HG03460 (cell line): ENCODE data around the gene SV2B.
"Not testable (repeated sequence)": the region's sequence is repeated elsewhere in the genome, so short reads cannot be mapped to it uniquely, and the experiment has no call there.

Source experiments
- ATAC-seq: cut with Tn5 transposase; IDR thresholded peaks from one replicate; pipeline ENCODE4 v1.9.1; 2021; ENCODE audit not compliant: unreplicated experiment

The SV2B gene, protein sequence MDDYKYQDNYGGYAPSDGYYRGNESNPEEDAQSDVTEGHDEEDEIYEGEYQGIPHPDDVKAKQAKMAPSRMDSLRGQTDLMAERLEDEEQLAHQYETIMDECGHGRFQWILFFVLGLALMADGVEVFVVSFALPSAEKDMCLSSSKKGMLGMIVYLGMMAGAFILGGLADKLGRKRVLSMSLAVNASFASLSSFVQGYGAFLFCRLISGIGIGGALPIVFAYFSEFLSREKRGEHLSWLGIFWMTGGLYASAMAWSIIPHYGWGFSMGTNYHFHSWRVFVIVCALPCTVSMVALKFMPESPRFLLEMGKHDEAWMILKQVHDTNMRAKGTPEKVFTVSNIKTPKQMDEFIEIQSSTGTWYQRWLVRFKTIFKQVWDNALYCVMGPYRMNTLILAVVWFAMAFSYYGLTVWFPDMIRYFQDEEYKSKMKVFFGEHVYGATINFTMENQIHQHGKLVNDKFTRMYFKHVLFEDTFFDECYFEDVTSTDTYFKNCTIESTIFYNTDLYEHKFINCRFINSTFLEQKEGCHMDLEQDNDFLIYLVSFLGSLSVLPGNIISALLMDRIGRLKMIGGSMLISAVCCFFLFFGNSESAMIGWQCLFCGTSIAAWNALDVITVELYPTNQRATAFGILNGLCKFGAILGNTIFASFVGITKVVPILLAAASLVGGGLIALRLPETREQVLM

GRCh38 chr15:91099995-91100813, at the start of gene SV2B:
Gene SV2B, plus strand, starts transcription at chr15:91100257. Its CDS starts 126,007 bp downstream, at chr15:91226264.
- ATAC-seq, result no peak

GRCh38 chr15:91051248-91051647, 48.8 kb upstream of the SV2B start:
- no peak for ATAC-seq

GRCh38 chr15:91054816-91055215, 45.2 kb upstream of the SV2B start:
- ATAC-seq, result no peak

DNA sequence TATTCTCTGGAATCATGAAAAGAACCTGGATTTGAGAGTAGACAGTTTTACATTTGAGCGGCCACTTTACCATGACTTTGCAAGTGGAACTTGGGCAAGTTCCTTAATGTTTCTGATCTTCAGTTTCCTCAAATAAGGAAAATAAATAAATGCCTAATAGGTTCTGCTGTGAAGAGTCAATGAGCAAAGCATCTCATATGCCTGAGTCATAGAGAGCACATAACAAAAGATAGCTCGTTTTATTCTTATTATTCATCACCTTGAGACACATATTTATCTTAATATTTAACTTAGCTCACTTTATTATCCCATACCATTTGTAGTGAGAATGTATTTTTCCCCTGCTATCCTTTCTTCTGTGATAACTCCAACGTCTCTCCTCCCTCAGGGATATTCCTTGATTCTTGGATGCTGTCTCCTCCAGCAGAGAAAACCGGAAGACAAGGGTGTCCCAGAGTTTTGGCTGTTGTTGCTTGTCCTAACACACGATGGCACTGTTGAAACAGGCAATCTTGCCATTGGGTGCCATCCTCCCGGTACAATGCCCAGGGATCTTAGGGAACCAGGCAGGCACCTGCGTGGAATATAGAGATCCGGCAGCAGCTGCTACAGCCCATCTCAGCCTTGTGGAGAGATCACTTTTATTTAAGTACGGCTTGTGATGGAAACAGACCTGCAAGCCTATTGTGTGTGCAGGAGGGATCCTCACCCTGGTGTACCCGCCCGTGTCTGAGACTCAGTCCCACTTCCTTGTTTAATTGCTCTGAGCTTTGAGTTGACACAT, 44.3 kb upstream of the SV2B start:
- ATAC-seq, result no peak

DNA sequence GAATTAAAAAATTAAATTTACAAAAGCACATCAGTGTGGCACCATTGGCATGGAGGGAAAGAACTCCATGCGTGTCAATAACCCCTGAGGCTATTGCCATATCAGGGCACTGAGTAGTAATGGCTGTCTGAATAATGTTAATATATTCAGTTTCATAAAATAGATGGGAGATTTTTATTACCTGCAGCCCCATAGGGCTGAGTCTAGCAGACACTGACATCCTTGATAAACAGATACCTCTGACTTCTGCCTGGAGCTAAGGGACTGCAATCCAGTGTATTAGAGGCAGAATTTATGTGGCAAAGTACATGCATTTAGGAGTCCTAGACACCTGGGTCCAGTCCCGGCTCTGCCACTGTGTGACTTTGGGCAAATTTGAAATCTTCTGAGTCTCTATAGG, 38.8 kb upstream of the SV2B start:
- no peak for ATAC-seq

GRCh38 chr15:91061997-91062396, 38.1 kb upstream of the SV2B start:
- no peak for ATAC-seq

DNA sequence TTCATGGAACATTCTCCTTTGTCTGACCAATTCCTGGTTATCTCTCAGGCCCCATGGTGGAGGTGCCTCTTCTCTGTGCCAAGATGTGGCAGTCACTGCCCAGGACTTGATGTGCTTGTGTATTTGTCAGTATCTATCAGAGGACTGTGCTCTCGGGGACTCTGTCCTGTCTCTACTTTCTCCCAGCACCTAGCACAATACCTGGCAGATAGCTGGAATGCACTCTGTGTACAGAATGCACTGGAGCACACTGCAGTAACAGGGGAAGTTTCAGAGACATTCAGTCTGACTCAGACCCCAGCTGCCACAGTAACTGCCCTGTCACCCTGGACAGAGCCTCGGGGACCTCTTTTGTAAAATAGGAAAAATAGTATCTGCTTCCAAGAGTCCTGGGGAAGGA, 34.6 kb upstream of the SV2B start:
- ATAC-seq, result no peak

DNA sequence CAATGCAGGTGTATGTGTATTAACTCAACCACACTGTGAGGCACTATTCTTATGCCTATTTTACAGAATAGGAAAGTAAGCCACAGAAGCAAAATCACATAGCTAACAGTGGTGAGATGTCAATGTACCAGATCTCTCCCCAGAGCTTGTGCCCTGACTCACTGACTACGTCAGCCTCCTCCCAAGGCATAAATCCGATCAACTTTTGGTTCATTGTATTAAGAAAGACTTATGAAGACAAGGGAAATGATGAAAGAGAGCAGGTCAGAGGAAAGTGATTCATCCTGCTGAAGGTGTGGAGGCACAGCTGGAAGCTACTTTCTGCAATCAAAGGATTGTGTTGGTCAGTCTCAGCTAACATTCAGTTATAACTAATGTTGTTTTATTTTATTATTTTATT, 33.0 kb upstream of the SV2B start:
- ATAC-seq, result no peak

- ATAC-seq, result no peak
These were observed 31.6 kb upstream of the SV2B start for GRCh38 chr15:91068436-91068835.

- ATAC-seq, result no peak
These were observed 31.1 kb upstream of the SV2B start for GRCh38 chr15:91068966-91069365.

DNA sequence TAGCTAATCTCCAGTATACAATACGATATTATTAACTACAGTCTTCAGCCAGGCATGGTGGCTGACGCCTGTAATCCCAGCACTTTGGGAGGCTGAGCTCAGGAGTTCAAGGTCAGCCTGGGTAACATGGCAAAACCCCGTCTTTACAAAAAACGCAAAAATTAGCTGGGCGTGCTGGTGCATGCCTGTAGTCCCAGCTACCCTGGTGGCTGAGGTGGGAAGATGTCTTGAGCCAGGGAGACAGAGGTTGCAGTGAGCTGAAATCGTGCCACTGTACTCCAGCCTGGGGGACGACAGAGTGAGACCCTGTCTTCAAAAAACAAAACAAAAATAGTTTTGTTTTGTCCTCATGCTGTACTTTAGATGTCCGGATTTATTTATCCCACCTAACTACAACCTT, 29.2 kb upstream of the SV2B start:
- ATAC-seq, result no peak

- ATAC-seq, result no peak
These were observed 27.9 kb upstream of the SV2B start for GRCh38 chr15:91072161-91072560.

DNA sequence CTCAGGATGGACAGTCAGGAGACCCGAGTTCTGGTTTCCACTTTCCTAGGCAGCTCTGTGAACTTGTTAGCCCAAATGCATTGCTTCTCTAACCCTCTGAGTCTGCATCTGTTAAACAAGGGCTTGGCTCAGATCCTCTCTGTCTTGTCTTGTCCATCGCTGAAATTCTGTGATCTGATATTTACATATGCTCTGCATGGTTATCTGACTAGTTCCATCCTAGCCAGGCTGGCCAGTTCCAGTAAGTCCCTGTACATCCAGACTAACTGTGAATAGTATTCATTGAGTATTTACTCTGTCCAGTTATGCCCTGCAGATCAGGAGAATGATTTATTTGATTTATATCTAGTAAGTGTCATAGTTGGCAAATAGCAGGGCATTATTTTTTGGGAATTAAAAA, 27.0 kb upstream of the SV2B start:
- ATAC-seq, result no peak

DNA sequence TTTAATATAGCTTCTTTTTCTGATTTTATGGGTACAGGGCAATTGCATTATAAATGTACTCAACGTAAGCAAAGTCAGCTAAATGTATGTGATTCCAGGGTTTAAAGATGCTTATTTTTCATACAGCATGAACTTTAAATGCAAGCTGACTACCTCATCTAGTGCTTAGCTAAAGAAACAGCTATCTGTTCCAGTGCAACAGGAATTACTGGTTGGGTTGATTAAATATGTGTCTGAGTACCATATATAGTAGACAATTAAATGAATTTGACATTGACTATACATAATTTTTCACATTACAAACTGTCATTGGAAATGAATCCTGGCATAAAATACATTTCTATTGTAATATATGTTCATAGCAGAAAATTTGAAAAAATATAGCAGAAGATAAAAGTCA, 26.3 kb upstream of the SV2B start:
- ATAC-seq, result no peak

- no peak for ATAC-seq
These were observed 24.3 kb upstream of the SV2B start for GRCh38 chr15:91075739-91076138.

DNA sequence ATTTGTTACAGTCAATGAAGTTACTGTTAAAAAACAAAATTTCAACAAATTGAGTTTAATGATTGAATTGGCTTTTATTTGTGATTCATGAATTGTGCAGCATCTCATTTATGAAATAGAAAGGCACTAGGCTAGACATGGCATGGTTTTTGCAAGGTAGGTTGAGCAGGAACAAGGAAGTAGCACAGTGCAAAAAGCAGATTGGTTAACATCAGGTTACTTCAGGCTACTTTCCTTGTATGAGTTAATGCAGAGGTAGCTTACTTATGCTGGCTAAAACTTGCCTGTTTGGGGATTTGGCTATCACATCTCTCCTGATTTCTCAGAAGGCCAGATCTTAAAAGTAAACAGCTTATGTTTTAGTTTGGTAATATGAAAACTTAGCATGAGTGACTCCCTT, 23.0 kb upstream of the SV2B start:
- no peak for ATAC-seq

GRCh38 chr15:91093866-91094265, 6.2 kb upstream of the SV2B start:
- not testable (repeated sequence) for ATAC-seq

- no peak for ATAC-seq
These were observed 1.6 kb upstream of the SV2B start for GRCh38 chr15:91098451-91098850.

GRCh38 chr15:91099616-91099994, 452 bp upstream of the SV2B start:
- no peak for ATAC-seq

DNA sequence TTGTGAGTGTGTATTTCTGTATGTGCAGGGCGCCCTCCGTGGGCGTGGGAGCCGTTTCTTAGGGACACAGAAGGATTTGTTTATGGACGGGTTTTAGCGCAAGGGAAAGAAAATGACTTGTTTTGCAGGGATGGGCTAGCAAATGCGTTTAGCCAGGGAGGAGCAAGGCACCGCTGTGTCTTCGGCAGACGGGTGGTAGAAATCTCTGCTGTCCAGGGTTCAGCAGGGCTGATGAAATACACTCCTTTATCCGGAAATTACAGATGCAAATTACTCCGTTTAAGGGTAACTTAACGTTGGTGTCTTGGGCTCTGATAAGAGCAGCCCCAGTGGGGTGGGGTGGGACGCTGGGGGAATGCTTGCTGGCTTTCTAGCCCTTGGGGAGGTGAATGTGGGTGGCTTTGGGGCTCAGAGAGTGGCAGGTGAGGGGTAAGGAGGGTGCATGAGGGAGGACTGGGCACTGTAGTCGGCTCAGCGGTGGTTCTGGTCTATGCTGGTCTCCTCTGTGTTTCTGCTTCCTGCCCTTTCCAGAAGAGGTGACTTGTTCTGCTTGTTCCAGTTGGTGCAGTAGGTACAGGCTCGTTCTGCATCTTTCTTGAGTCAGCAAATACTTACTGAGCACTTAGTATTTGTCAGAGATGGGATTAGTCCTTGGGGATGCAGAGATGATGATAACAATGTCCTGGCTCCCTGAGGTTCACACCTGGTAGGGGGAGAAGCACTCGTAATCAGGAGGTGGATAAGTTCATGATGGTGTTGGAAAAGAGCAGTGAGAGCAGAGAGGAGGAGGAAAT, 954 bp downstream of the SV2B start:
- ATAC-seq, result no peak
